GM12873 (cell line): ENCODE measurements around the gene TRPM3.

ENCODE experiments used
- TF ChIP-seq, protein P1 (sequence below): IDR thresholded peaks from 2 replicates; pipeline ENCODE4 v1.5.1; 2012; ENCODE audit warnings: low read depth, mild to moderate bottlenecking, moderate library complexity, low read length, control low read depth; ENCODE audit not compliant: insufficient read depth; ENCODE audit errors: missing control alignments

Gene TRPM3

DNA sequence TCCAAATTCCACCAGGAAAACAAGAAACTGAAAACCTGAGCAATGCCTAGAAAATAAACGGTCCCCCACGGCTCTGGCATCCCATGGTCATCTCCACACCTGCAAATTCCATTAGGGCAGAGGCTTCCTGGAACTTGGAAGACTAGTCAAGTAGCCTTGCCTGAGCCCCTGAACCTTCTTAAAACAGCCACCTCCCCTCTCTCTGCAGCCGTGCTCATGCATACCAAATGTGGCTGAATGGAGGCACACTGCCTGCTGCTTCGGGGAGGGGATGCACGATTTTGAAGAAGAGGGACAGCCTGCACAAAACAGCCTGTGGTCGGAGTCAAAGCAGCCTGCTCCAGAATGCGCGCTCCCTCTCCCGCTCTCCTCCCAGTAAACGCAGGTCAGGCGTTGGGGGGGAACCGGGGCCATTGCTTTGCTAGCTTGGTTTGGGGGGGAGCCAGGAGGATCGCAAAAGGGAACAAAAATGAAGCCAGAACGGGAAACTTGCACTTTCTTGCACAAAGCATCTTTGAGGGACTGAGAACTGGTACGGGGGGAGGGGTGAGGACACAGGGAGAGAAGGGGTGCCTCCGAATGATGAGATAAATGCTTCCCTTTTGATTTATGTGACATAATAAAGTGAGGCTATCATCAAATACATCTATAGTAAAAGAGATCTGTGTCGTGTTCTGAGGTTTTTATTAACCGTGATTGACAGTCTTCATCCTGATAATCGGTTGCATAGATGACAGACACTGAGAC is at the start of gene TRPM3:
Gene TRPM3 (minus strand): TSS at position 347 of the 747 bp plus-strand sequence. CDS start 267 bp downstream, at position 80.
- TF ChIP-seq, protein P1, sequence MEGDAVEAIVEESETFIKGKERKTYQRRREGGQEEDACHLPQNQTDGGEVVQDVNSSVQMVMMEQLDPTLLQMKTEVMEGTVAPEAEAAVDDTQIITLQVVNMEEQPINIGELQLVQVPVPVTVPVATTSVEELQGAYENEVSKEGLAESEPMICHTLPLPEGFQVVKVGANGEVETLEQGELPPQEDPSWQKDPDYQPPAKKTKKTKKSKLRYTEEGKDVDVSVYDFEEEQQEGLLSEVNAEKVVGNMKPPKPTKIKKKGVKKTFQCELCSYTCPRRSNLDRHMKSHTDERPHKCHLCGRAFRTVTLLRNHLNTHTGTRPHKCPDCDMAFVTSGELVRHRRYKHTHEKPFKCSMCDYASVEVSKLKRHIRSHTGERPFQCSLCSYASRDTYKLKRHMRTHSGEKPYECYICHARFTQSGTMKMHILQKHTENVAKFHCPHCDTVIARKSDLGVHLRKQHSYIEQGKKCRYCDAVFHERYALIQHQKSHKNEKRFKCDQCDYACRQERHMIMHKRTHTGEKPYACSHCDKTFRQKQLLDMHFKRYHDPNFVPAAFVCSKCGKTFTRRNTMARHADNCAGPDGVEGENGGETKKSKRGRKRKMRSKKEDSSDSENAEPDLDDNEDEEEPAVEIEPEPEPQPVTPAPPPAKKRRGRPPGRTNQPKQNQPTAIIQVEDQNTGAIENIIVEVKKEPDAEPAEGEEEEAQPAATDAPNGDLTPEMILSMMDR = no peak

DNA sequence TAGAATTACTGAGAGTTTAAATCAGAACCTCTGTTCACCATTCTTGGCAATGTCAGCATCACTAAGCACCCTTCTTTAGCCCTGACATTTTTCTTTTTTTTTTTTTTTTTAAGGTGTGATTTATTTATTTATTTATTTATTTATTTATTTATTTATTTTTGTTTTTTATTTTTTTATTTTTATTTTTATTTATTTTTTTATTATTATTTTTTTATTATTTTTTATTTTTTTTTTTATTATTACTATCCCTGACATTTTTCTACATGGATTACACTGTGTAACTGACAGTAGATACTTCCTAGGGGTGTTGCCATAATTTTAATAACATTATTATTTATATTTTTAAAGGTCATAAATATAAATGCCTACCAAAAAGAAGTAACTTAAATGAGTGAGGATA is 47.0 kb upstream of the TRPM3 start:
- TF ChIP-seq, protein P1 = no peak

DNA sequence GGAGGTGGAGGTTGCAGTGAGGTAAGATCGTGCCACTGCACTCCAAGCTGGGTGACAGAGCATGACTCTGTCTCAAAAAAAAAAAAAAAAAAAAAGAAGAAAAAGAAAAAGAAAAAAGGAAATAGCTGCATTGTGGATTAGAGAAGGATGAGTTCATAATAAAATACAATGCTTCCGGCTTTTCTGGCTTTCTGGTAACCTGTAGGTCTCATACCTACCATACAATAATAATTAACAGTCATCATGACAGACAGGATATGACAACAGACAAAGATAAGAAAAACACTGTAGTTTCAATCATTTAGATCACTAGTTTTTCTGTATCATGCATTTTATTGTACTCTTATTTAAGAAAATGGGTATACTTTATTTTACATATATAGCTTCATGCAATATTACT is 40.7 kb upstream of the TRPM3 start:
- TF ChIP-seq, protein P1 = no peak

DNA sequence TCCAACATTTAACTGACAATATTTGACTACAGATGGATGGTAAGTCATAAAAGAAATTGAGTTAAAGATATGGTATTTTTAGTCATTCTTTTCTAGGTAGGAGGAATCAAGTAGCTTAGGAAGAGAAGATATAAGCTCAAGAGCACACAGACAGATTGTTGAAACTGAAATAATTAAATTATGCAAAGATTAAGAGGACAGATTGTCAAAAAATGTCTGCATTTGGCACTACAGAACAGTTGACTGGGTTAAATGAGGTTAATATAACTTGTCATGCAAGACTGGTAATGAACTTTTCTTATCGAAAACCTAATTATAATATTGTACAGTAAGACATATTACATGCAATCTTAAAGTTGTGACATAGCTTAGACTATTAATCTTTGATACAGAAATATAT is 36.3 kb upstream of the TRPM3 start:
- TF ChIP-seq, protein P1 = no peak

DNA sequence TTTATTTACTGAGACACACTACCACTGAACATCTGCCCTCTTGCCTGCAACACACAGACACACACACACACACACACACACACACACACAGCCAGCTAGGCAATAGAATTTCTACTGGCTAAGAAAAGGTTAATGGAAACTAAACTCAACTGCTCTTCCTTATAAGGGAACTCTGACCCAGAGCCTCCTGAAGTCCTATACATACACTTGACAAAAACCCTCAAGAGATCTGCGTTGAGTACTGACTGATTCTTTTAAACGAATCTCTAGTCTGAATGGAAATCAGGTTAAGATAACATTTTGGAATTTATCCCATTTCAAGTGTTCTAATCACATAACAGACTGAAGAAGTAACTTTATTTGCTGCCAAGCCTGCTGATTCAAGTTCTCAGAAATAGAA is 25.9 kb upstream of the TRPM3 start:
- TF ChIP-seq, protein P1 = no peak

DNA sequence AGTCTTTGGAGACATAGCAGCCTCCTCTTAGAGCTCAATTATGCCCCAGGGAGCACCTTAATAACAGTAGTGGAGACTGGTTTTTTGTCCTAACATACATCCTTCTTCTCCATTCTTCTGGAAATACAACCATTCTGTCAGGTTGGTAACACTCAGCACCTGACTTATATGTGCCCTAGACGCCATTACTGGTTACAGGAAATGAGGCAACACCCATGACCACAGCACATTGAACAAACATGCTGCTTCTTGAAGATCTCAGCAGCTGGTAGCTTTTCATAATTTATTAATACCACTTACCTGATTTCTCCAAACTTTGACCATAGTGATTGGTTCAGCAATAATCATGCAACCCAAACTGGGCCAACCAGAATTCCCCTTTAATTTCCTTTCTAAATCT is 25.1 kb upstream of the TRPM3 start:
- TF ChIP-seq, protein P1 = no peak

DNA sequence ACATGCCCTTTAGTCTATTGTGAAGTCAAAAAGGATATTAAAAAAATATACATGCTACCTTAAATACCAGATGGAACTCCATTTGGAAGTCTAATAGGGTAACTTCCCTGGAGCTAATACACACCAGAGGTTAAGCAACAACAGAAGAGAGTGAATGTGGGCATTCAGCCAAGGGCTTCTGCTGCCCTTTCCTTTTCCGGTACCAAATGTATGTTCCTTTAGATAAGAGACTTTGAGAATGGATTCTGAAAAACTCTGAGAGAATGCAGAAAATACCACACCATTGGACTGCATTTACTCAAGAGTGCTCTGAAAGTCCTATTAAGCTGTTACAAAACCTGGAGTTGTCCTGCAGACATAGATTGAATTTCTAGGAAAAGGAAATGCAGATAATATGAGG is 23.8 kb upstream of the TRPM3 start:
- TF ChIP-seq, protein P1 = no peak
